HG03064 (cell line): ENCODE results near the gene MRPL45.
"Not testable (repeated sequence)": the region's sequence is repeated elsewhere in the genome, so short reads cannot be mapped to it uniquely, and the experiment has no call there.

Experiments
- ATAC-seq: cut with Tn5 transposase; IDR thresholded peaks from one replicate; pipeline ENCODE4 v1.9.1; 2021; ENCODE audit warnings: low read depth; ENCODE audit not compliant: unreplicated experiment

The MRPL45 gene

GRCh38 chr17:38296834-38297517 lies at the start of gene MRPL45:
Gene MRPL45 (plus strand): TSS chr17:38297168. CDS start chr17:38297184, 16 bp downstream.
- ATAC-seq: peak; percentile 89

GRCh38 chr17:38253191-38253590 lies 43.8 kb upstream of the MRPL45 start:
- not testable (repeated sequence) for ATAC-seq

GRCh38 chr17:38254357-38254756 lies 42.6 kb upstream of the MRPL45 start:
- not testable (repeated sequence) for ATAC-seq

- peak; percentile 70 for ATAC-seq
These were observed 39.9 kb upstream of the MRPL45 start for GRCh38 chr17:38257013-38257621.

- ATAC-seq: not testable (repeated sequence)
These were observed 30.9 kb upstream of the MRPL45 start for GRCh38 chr17:38265974-38266506.

- not testable (repeated sequence) for ATAC-seq
These were observed 30.4 kb upstream of the MRPL45 start for GRCh38 chr17:38266571-38266970.

GRCh38 chr17:38268138-38268537 lies 28.8 kb upstream of the MRPL45 start:
- ATAC-seq: not testable (repeated sequence)

GRCh38 chr17:38269045-38269444 lies 27.9 kb upstream of the MRPL45 start:
- not testable (repeated sequence) for ATAC-seq

GRCh38 chr17:38269552-38269951 lies 27.4 kb upstream of the MRPL45 start:
- ATAC-seq: not testable (repeated sequence)

- not testable (repeated sequence) for ATAC-seq
These were observed 11.0 kb upstream of the MRPL45 start for GRCh38 chr17:38285994-38286393.

GRCh38 chr17:38286501-38287091 lies 10.4 kb upstream of the MRPL45 start:
- ATAC-seq: not testable (repeated sequence)

- ATAC-seq: not testable (repeated sequence)
These were observed 8.6 kb upstream of the MRPL45 start for GRCh38 chr17:38288217-38288827.

- not testable (repeated sequence) for ATAC-seq
These were observed 7.2 kb upstream of the MRPL45 start for GRCh38 chr17:38289760-38290159.

GRCh38 chr17:38295602-38296365 lies 1.2 kb upstream of the MRPL45 start:
- ATAC-seq: not testable (repeated sequence)

- ATAC-seq: no peak
These were observed 18.5 kb downstream of the MRPL45 start for GRCh38 chr17:38315497-38315896.

GRCh38 chr17:38317081-38317480 lies 20.1 kb downstream of the MRPL45 start:
- no peak for ATAC-seq

- ATAC-seq: no peak
These were observed 23.5 kb downstream of the MRPL45 start for GRCh38 chr17:38320482-38320881.

- no peak for ATAC-seq
These were observed 25.3 kb downstream of the MRPL45 start for GRCh38 chr17:38322156-38322779.

GRCh38 chr17:38322897-38323296 lies 25.9 kb downstream of the MRPL45 start:
- ATAC-seq: no peak
